Rectal smooth muscle tissue (tissue), 1 donor: ENCODE measurements around the gene LRP5.

ENCODE experiments used
- H3K27ac ChIP-seq: one replicate; pipeline ENCODE4 v1.7.0; 2013; ENCODE audit warnings: low read depth, low read length, inconsistent platforms
- H3K27me3 ChIP-seq: one replicate; pipeline ENCODE4 v1.7.0; 2013; ENCODE audit warnings: low read length; ENCODE audit not compliant: control insufficient read depth, insufficient read depth
- H3K36me3 ChIP-seq: one replicate; pipeline ENCODE4 v1.7.0; 2013; ENCODE audit warnings: low read length; ENCODE audit not compliant: control insufficient read depth, insufficient read depth
- H3K4me1 ChIP-seq: one replicate; pipeline ENCODE4 v1.7.0; 2013; ENCODE audit warnings: low read length; ENCODE audit not compliant: control insufficient read depth, insufficient read depth
- H3K4me3 ChIP-seq: one replicate; pipeline ENCODE4 v1.7.0; 2013; ENCODE audit warnings: low read length
- H3K9ac ChIP-seq: one replicate; pipeline ENCODE4 v1.7.0; 2013; ENCODE audit warnings: low read length

Gene LRP5

DNA sequence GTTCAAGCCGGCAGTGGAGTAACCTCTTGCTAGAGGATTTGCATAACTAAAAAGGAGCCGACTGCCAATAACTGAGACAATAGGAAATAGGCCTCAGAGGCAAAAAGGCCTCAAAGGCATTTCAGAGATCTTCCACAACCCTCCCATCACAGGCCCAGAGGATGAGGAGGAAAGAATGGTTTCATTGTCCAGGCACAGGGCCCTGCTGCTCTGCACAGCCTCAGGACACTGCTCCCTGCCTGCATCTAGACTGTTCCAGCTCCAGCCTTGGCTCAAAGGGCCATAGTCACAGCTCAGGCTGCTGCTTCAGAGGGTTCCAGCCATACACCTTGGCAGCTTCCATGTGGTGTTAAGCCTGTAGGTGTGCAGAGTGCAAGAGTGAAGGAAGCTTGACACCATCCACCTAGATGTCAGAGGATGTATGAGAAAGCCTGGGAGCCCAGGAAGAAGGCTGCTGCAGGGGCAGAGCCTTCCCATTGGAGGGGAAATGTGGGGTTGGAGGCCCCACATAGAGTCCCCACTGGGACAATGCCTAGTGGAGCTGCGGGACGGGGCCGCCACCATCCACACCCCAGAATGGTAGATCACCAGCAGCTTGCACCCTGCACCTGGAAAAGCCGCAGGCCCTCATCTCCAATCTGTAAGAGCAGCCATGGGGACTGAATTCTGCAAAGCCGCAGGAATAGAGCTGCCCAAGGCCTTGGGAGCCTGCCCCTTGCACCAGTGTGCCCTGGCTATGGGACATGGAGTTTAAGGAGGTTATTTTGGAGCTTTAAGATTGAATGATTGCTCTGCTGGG, 8.2 kb upstream of the LRP5 start:
- H3K4me3 ChIP-seq: no peak overlapping the region
- no peaks in the 10 kb centered on the region for H3K27me3 ChIP-seq
- H3K27ac ChIP-seq: no peak overlapping the region
- H3K9ac ChIP-seq: no peak overlapping the region
- H3K4me1 ChIP-seq: no peaks in the 10 kb centered on the region
- no peaks in the 10 kb centered on the region for H3K36me3 ChIP-seq

DNA sequence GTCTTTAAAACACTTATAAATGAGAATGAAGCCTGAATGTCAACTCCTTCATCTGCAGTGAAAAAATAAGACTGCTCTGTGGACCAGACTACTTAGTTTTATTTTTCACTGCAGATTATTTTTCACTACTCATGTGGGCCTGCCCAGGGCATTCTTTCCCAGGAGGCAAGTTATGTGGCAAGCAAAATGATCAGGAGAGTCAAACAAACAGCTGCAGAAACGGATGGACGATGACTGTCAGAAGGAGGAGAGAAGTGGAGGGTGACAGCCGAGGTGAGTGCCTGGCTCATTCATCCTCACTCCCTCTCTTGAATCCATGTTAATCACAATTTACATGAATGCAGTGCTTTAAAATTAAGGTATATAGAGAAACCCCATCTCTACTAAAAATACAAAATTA, 5.8 kb upstream of the LRP5 start:
- H3K4me1 ChIP-seq: no peaks in the 10 kb centered on the region
- no peaks in the 10 kb centered on the region for H3K27me3 ChIP-seq
- no peak overlapping the region for H3K27ac ChIP-seq
- no peaks in the 10 kb centered on the region for H3K36me3 ChIP-seq
- H3K4me3 ChIP-seq: no peak overlapping the region
- no peak overlapping the region for H3K9ac ChIP-seq

DNA sequence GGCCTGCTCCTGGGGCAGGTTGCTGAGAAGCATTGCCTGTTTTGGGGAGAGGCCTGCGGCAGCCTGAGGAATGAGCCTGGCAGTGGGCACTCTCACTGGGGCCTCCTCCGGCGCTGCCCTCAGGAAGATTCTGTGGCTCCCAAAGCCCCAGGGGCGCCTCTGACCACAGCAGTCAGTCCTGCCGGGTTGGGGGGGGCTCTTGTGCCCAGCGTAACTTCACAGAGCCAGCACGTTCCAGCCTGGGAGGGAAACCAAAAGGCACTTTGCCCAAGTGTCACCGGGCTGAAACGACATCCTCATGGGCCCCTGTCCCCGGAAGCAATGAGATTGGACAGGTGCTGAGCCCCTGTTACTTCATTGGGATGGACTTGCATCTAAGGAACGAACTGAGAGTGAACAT, 4.3 kb upstream of the LRP5 start:
- no peak overlapping the region for H3K4me3 ChIP-seq
- no peak overlapping the region for H3K9ac ChIP-seq
- no peaks in the 10 kb centered on the region for H3K36me3 ChIP-seq
- no peak overlapping the region for H3K27ac ChIP-seq
- H3K27me3 ChIP-seq: no peaks in the 10 kb centered on the region
- H3K4me1 ChIP-seq: no peaks in the 10 kb centered on the region

DNA sequence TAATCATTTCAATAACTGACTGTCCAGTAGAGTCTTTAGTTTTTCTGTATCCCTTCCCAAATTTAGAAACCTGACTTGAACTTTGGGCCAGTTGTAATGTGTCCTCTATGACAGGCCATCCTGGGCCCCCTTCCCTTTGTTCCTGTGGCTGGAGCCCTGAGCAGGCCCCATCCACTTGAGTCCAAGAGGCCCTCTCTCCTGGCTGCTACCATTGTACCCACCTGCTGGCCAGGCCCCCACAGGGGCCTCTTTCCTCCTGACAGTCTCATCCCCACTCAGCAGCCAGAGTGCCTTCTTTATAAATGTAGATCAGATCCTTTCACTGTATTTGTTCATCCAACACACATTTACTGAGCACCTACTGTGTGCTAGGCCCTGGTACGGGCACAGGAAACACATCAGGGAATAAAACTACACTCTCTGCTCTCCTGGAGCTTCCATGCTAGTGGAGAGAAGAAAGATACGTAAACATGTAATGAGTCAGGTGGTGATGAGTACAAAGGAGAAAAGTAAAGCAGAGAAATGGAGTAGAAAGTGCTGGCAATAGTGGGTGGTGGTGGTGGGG, 2.7 kb upstream of the LRP5 start:
- no peak overlapping the region for H3K4me3 ChIP-seq
- H3K36me3 ChIP-seq: no peaks in the 10 kb centered on the region
- H3K27ac ChIP-seq: no peak overlapping the region
- H3K4me1 ChIP-seq: peaks cover 14% of the 10 kb centered on the region
- H3K9ac ChIP-seq: no peak overlapping the region
- no peaks in the 10 kb centered on the region for H3K27me3 ChIP-seq

DNA sequence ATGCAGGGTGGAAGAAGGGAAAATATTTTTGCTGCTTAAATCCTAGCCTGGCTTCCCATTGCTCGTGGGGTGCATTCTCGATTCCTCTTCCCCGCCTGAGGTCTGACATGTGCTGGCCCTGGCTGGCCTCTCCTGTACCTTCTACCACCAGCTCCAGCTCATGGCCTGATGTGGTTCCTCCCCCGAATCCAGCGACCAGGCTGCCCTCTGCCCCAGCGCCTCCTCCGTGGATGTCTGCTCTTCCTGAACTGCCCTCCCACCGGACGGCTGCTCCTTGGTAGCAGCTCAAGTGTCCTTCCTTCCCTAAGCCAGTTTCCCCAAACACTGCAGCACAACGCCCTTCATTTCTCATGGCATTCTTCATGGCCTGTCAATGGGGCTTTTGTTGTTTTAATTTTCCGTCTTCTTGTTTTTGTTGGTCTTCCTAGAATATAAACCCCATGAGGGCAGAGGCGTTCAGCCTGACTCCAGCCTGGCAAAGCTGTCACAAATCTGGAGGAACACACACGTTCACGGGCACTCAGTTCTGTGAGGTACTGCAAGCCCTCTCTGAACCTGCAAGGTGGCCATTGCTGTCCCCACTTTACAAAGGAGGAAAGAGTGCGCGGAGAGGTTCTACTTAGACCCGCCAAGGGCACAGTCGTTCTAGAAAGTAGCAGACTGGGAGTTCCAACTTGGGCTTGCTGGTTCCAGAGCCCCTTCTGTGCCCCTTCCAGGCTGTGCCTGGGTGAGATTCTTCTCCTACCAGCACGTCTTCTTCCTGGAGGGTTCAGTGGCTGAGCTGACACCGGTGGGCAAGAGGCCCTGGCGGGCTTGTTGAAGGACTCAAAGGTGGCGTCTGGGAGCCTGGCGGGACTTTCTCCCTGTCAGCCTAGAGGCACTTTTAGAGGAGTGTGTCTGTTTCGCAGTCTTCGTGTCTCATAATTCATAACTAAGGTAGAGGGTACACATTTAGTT, 953 bp upstream of the LRP5 start:
- Histone ChIP-seq H3K4me3 (peak overlapping the region; percentile 51), H3K27me3 (no peaks in the 10 kb centered on the region), H3K9ac (no peak overlapping the region), H3K4me1 (peaks cover 26% of the 10 kb centered on the region), H3K36me3 (no peaks in the 10 kb centered on the region), H3K27ac (peak overlapping the region; percentile 63)

DNA sequence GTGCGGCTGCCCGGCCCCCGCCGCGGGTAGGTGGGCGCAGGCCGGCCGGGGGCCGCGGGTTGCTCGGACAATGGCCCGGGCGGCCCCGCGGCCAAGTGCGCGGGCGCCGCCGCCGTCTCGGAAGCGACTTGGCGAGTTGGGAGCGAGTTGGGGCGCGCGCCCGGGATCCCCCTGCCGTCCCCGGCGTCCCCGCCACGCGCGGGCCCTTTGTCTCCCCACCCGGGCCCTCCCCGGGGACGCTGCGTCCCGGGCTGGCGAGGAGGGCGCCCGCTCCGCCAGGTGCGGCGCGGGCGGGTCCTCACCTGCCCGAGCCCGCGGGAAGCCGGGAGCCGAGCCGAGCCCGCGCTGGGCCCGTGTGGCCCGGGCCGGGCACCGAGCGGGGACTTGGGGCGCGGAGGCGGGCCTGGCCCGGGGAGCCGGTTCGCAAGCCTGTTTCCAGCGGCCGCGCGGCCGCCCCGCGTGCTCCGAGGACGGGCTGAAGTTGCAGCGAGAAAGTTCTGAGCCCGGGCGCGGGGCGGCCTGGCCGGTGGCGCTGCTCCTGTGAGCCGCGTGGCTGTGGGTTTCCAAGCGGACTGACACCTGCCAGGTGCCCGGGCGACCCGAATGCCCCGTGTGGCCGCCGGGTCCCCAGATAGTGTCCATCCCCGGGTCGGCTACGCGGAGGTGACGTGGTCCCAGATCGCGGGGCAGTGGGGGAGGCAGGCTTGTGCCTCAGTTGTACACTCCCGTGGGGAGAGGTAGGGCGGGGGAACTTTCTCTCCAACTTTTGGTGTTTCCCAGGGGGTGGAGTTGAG, 586 bp downstream of the LRP5 start:
- peak overlapping the region; percentile 57 for H3K27ac ChIP-seq
- peak overlapping the region; percentile 38 for H3K9ac ChIP-seq

DNA sequence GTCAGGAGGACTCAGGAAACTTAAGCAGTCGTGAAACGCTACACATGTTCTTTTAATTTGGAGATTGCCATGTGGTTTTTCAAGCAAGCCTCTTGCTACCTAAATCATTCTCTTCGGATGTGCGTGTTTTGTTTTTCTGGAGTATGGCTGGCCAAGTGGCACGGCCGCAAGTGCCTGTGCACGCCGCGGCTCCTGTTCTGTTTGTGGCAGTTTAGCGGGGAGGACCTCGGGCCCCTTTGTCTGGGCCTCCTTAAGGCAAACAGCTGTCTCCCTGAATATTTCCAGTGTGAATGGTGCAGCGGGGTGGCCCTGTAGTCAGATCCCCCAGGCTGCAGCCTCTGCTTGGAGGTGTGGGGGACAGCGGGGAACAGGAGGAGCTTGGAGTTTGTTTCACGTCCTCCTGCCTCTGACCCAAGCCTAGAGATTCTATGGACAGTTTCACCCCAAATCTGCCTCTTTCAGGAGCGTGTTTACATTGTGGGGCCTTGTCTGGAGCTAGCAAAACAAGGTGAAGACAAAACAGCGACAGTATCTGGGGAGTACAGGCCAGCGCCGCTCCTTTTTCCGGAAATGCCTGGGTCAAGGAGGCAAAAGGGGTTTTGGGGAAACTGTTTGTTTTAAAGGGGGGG, 1.3 kb downstream of the LRP5 start:
- Histone ChIP-seq H3K4me1 (peaks cover 32% of the 10 kb centered on the region), H3K36me3 (no peaks in the 10 kb centered on the region), H3K27me3 (no peaks in the 10 kb centered on the region), H3K9ac (peak overlapping the region; percentile 38), H3K27ac (peak overlapping the region; percentile 57), H3K4me3 (peak overlapping the region; percentile 76)

More for the DNA sequence above, 586 bp downstream of the LRP5 start:
- H3K36me3 ChIP-seq: no peaks in the 10 kb centered on the region
- peaks cover 32% of the 10 kb centered on the region for H3K4me1 ChIP-seq
- H3K27me3 ChIP-seq: no peaks in the 10 kb centered on the region
- peak overlapping the region; percentile 76 for H3K4me3 ChIP-seq

DNA sequence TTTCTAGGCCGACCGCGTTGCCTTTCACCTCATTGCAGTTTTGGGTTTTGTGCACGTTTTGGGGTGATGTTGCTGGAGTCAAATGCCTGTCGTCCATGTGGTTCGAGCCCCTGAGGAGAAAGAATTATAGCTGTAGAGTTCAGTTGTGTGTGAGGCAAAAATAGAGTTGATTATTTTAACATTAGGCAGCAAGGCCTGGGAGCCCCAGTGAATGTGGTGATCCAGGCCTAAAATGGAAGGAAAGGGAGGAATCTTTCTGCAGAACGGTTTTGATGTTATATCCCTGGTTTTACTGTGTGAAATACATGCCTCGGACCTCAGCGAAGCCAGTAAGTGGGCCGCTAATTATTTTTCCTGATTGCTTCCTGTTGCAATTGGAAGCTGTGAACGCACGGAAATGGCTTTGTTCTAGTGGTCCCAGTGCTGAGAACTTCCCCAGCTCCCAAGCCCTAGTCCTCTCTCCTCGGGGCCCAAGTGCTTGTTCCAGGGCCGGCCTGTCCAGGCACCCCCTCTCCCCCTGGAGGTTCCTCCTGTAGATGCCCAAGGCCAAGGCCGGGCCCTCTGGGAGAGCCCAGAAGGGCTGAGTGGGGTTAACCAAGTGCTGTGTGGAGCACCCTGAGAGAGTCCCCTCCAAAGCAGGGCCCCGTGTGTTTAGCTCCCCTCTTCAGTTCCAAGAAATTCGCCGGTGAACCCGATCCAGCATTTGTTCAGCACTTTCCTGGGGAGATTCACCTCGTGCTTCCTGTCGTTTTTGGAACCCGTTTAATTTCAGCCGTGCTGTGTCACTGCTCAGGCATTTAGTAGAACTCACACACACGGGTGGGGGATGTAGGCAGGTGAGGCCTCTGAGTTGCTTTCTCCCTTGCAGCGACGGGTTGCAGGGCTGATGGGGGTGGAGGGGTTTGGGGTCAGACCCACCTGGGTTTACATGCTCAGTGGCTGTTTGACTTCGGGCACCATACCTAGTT, 2.1 kb downstream of the LRP5 start:
- Histone ChIP-seq H3K27me3 (no peaks in the 10 kb centered on the region), H3K9ac (peak overlapping the region; percentile 38)

DNA sequence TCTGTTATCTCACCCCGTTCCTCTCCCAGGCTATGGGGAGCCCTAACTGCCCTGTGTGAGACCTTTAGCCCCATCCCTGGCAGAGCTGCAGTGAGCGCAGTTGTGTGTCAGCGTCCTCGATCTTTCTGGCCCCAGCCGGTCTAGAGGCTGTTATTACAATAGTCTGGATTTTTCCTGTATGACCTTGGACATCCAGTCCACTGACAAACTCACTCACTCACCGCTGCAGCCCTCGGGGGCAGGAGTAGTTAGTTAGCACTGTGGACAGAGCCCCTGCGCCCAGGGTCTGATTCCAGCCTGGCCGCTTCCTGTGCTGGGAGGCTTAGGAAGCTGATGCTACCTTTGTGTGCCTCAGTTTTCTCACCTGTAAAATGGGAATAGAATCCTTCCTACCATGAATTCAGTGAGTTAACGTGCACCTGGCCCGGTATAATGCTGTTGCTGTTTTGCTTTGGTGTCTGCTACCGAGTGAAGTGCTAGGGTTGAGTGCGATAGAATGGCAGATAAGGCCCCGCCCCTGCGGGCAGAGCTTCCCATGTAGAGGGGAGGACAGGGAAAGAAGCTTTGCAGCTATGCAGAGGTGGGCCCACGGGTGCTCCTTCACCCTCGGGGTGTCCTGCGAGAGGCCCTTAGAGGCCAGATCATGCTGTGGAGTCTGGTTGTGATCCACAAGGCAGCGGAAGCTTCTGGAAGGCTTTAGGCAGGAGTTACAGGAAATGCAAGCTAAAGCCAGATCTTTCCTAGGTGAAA, 3.0 kb downstream of the LRP5 start:
- no peak overlapping the region for H3K9ac ChIP-seq
- H3K27ac ChIP-seq: peak overlapping the region; percentile 57
- H3K27me3 ChIP-seq: no peaks in the 10 kb centered on the region
- H3K36me3 ChIP-seq: no peaks in the 10 kb centered on the region
- peaks cover 32% of the 10 kb centered on the region for H3K4me1 ChIP-seq
- H3K4me3 ChIP-seq: peak overlapping the region; percentile 76

More for the DNA sequence above, 2.1 kb downstream of the LRP5 start:
- Histone ChIP-seq H3K27ac (peak overlapping the region; percentile 57), H3K4me3 (peak overlapping the region; percentile 76), H3K36me3 (no peaks in the 10 kb centered on the region), H3K4me1 (peaks cover 32% of the 10 kb centered on the region)

DNA sequence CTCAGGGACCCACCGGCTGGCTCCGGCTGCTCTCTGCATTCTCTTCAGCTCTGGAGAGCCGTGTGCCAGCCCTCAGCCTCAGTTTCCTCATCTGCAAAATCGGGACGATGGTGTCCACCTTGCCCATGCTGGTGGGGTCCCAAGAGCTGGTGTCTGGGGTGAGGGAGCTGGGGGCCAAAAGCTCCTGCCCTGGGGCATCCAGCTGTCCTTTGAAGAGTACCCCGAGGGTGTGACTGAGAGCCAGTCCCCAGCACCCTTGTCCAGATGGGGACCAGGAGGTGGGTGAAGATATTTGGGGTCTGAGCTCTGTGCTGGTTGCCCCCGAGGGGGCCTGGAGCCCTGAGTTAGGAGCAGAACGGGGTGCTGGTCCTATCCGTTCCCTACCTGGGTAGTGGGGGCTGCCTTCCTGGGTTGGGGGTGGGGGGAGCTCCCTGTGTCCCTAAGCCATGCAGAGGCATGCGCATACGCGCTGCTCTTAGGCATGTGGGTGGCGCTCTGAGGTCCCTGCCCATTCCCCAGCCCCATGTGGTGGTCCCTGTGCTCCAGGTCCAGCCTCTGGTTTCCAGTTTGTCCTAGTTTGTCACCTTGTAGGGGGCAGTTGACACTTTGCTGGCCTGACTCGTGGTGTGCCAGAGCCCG, 4.9 kb downstream of the LRP5 start:
- H3K27ac ChIP-seq: peak overlapping the region; percentile 21
- no peaks in the 10 kb centered on the region for H3K36me3 ChIP-seq
- no peak overlapping the region for H3K4me3 ChIP-seq
- H3K9ac ChIP-seq: no peak overlapping the region
- peaks cover 36% of the 10 kb centered on the region for H3K4me1 ChIP-seq
- no peaks in the 10 kb centered on the region for H3K27me3 ChIP-seq
